Bronchial epithelial cell (primary cell): ENCODE results near the gene FANCC. TPM values are rescaled to one million over a fixed set of nuclear protein-coding genes. Genes with fewer than 3 reads are reported as not detected.
"Not testable (repeated sequence)": the region's sequence is repeated elsewhere in the genome, so short reads cannot be mapped to it uniquely, and the experiment has no call there.

ENCODE experiments used
- DNase-seq: peaks from one replicate; pipeline ENCODE4 v3.0.0-alpha.2; 2010; ENCODE audit warnings: low read depth
- FAIRE-seq: peaks from 2 replicates; lab custom pipeline; 2011; peaks lifted over from hg19 to GRCh38; lab: Jason Lieb, UNC
- H3K27me3 ChIP-seq: 2 replicates; pipeline ENCODE4 v1.5.1; 2011; ENCODE audit warnings: low read length; ENCODE audit not compliant: control insufficient read depth, insufficient read depth
- H3K36me3 ChIP-seq: 2 replicates; pipeline ENCODE4 v1.5.1; 2011; ENCODE audit warnings: low read length; ENCODE audit not compliant: control insufficient read depth, insufficient read depth
- H3K4me3 ChIP-seq: 2 replicates; pipeline ENCODE4 v1.5.1; 2011; ENCODE audit warnings: mild to moderate bottlenecking, low read depth, low read length, control low read depth
- total RNA-seq: library from RNA; depleted of rRNA; stranded (reverse); fragments of >200 nt; gene quantifications from 2 replicates; pipeline ENCODE4 v1.2.1, GENCODE V29; 2014
- TF ChIP-seq, protein P1 (sequence below): IDR thresholded peaks from 2 replicates; pipeline ENCODE4 v1.5.1; 2011; ENCODE audit warnings: mild to moderate bottlenecking, moderate library complexity, low read length, control low read depth, inconsistent platforms; ENCODE audit not compliant: insufficient read depth, severe bottlenecking

Gene FANCC
- total RNA-seq, 1 donor from 2014 or later = 3.4 TPM

DNA sequence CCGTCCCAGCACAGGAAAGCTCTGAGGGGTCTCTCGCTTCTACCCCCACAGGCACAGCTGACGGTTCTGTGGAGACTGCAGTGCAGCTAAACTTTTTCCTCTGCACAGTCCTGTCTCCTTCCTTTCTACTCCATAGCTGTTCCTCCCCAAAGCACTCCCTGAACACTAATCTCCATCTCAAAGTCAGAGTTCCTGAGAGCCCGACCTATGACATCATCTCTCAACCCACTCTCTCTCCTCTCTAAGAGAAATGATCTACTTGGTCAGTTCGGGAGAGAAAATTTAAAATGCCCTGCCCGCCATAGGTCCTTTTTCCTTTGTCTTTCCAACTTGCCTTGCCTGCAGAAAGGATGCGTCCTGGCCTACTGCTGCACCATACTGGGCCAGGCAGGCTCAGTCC lies 90.6 kb downstream of the FANCC start:
- FAIRE-seq (no peak), DNase-seq (no peak)
- Histone ChIP-seq H3K4me3 (no peak overlapping the region), H3K36me3 (no peaks in the 10 kb centered on the region), H3K27me3 (no peaks in the 10 kb centered on the region)
- TF ChIP-seq, protein P1, sequence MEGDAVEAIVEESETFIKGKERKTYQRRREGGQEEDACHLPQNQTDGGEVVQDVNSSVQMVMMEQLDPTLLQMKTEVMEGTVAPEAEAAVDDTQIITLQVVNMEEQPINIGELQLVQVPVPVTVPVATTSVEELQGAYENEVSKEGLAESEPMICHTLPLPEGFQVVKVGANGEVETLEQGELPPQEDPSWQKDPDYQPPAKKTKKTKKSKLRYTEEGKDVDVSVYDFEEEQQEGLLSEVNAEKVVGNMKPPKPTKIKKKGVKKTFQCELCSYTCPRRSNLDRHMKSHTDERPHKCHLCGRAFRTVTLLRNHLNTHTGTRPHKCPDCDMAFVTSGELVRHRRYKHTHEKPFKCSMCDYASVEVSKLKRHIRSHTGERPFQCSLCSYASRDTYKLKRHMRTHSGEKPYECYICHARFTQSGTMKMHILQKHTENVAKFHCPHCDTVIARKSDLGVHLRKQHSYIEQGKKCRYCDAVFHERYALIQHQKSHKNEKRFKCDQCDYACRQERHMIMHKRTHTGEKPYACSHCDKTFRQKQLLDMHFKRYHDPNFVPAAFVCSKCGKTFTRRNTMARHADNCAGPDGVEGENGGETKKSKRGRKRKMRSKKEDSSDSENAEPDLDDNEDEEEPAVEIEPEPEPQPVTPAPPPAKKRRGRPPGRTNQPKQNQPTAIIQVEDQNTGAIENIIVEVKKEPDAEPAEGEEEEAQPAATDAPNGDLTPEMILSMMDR = no peak

DNA sequence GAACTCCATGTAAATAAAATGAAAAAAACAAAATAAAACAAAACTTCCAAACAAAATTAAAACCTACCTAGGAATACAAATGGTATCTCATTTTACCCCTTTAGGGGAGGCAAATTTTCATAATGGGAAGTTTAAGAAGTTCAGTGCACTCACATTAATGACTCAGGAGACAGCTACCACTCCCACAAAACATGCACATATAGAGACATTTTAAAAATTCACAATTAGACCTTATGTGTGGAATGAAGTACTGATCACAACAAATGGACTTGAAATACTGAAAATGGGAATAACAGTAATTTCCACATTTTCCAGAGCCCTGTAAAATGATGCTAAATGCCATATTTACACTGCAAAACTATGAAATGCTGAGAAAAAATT lies 91.8 kb downstream of the FANCC start:
- TF ChIP-seq, protein P1 = no peak
- H3K36me3 ChIP-seq = no peaks in the 10 kb centered on the region
- no peak for FAIRE-seq
- no peaks in the 10 kb centered on the region for H3K27me3 ChIP-seq
- no peak overlapping the region for H3K4me3 ChIP-seq
- no peak for DNase-seq

DNA sequence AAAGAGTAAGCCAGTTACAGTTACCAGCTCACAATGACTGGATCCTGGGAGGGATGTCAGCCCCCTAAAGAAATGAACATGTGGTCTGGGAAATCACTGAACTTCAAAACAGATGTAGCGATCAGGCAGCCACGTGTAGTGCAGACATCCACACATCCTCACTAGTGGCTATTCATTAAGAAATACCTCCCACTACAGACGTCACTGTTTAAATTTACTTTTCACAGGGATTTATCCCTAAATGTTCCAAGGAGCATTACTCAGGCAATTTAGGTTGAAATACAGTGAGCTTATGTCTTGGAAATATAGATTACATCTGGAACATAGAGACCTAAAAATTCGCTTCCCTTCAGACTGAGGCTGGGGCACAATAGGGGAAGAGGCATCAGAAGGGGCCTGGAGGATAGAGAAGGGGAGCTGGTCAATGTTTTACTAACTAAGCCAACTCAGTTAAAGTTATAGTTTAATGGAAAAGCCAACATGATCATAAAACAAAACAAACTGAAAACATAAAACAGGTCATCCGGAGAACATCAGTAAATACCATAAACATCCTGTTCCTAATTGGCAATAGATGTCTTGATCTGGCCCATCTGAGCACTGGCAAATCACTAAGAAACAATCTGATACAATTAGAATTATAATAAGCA lies 92.3 kb downstream of the FANCC start:
- no peak for FAIRE-seq

DNA sequence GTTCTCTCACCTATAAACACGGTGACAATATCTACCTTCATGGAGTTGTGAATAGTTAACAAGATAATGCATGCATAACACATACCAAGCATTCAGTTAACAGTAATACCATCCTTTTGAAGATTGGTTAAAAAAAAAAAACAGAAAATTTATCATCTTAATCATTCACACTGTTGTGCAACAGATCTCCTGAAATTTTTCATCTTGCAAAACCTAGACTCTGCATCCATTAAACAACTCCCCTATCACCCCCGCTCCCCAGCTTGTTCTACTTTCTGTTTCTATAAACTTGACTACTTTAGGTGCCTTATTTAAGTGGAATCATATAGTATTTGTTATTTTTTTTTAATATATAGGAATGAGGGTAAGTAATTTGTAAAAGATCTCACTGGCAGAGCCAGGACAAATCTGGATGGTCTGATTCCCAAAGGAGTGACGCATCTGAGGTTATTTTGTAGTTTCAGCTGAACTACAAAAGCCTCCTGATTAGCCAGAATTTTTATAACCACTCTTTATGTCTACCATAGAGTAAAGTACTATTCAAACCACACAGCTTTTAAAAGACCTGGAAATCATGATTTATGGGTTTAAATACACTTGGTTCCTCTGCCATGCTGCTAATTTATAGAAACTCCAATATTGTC lies 93.0 kb downstream of the FANCC start:
- TF ChIP-seq, protein P1 = no peak
- no peaks in the 10 kb centered on the region for H3K36me3 ChIP-seq
- DNase-seq = peak; percentile 13
- H3K4me3 ChIP-seq = no peak overlapping the region
- no peak for FAIRE-seq
- H3K27me3 ChIP-seq = no peaks in the 10 kb centered on the region

More for the DNA sequence above, 92.3 kb downstream of the FANCC start:
- DNase-seq = no peak
- Histone ChIP-seq H3K27me3 (no peaks in the 10 kb centered on the region), H3K4me3 (no peak overlapping the region), H3K36me3 (no peaks in the 10 kb centered on the region)
- TF ChIP-seq, protein P1 = no peak

DNA sequence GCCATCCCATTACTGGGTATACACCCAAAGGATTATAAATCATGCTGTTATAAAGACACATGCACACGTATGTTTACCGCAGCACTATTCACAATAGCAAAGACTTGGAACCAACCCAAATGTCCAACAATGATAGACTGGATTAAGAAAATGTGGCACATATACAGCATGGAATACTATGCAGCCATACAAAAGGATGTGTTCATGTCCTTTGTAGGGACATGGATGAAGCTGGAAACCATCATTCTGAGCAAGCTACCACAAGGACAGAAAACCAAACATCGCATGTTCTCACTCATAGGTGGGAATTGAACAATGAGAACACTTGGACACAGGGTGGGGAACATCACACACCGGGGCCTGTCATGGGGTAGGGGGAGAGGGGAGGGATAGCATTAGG lies 97.2 kb downstream of the FANCC start:
- H3K27me3 ChIP-seq, H3K4me3 ChIP-seq, DNase-seq, FAIRE-seq, H3K36me3 ChIP-seq: not testable (repeated sequence)

DNA sequence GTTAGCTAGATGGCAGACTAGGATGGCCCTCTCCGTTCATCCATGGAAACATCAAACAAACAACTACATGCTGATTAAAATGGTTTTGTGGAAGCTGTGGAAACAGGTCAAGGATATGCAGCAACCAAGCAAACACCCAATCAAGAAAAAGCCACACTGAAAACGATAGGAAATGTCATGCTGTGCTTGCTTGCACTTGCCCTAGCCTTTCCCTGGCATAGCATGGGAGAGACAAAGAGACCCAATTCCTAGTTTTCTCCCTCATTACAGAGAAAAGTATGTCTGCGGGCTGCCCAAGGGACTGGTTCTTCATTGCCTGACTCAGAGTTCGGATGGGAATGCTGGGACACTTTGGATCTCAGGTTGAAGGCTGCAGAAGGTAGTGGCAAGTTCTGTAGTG lies 98.7 kb downstream of the FANCC start:
- Histone ChIP-seq H3K4me3 (no peak overlapping the region), H3K36me3 (no peaks in the 10 kb centered on the region), H3K27me3 (no peaks in the 10 kb centered on the region)
- peak; percentile 3 for DNase-seq
- no peak for FAIRE-seq
- TF ChIP-seq, protein P1 = no peak
